Loucy (cell line): Measurements from ENCODE around the gene ODF2.
A peak's percentile ranks its signal among the peaks of the same experiment; 100 is the strongest.
"Not testable (repeated sequence)": the region's sequence is repeated elsewhere in the genome, so short reads cannot be mapped to it uniquely, and the experiment has no call there.

Experiments
- H2AFZ ChIP-seq: fragments of 200-600 bp; sonication (generic); 2 replicates; pipeline ENCODE4 v1.6.0; 2016; ENCODE audit warnings: antibody characterized with exemption, mild to moderate bottlenecking, low read length, moderate library complexity
- H3F3A ChIP-seq: fragments of 200-600 bp; 2 replicates; pipeline ENCODE4 v1.6.0; 2016; ENCODE audit warnings: antibody characterized with exemption, low read depth, mild to moderate bottlenecking
- H3K27me3 ChIP-seq: fragments of 200-600 bp; sonication (generic); 2 replicates; pipeline ENCODE4 v1.6.1; 2014; ENCODE audit warnings: low read length, mild to moderate bottlenecking; ENCODE audit not compliant: insufficient read depth, poor library complexity, severe bottlenecking
- H3K36me3 ChIP-seq: fragments of 200-600 bp; sonication (generic); 2 replicates; pipeline ENCODE4 v1.6.1; 2016; ENCODE audit warnings: low read length; ENCODE audit not compliant: insufficient read depth
- H3K4me1 ChIP-seq: fragments of 200-600 bp; sonication (generic); 2 replicates; pipeline ENCODE4 v1.5.1; 2014; ENCODE audit warnings: low read length, mild to moderate bottlenecking; ENCODE audit not compliant: insufficient read depth, poor library complexity, severe bottlenecking
- H3K4me2 ChIP-seq: fragments of 200-600 bp; sonication (generic); 2 replicates; pipeline ENCODE4 v1.6.0; 2014; ENCODE audit warnings: antibody characterized with exemption, low read length, low read depth, mild to moderate bottlenecking; ENCODE audit not compliant: poor library complexity, severe bottlenecking
- H3K4me3 ChIP-seq: fragments of 200-600 bp; sonication (generic); 2 replicates; pipeline ENCODE4 v1.5.1; 2014; ENCODE audit warnings: low read length, mild to moderate bottlenecking, mixed read lengths; ENCODE audit not compliant: poor library complexity, severe bottlenecking
- H3K79me2 ChIP-seq: fragments of 200-600 bp; sonication (generic); 2 replicates; pipeline ENCODE4 v1.6.1; 2014; ENCODE audit warnings: low read length; ENCODE audit not compliant: insufficient read depth
- H3K9ac ChIP-seq: fragments of 200-600 bp; sonication (generic); 2 replicates; pipeline ENCODE4 v1.6.0; 2014; ENCODE audit warnings: mild to moderate bottlenecking, low read depth, low read length, moderate library complexity; ENCODE audit not compliant: poor library complexity, severe bottlenecking
- H3K9me2 ChIP-seq: fragments of 200-600 bp; sonication (generic); replicated peaks from 2 replicates; pipeline ENCODE4 v1.6.1; 2016; ENCODE audit warnings: low read depth, low read length, mixed read lengths
- H3K9me3 ChIP-seq: fragments of 200-600 bp; sonication (generic); 2 replicates; pipeline ENCODE4 v1.6.1; 2014; ENCODE audit warnings: mild to moderate bottlenecking, antibody characterized with exemption, low read length, low read depth; ENCODE audit not compliant: insufficient read depth
- H4K20me1 ChIP-seq: fragments of 200-600 bp; sonication (generic); 2 replicates; pipeline ENCODE4 v1.6.0; 2014; ENCODE audit warnings: antibody characterized with exemption, low read length, mild to moderate bottlenecking; ENCODE audit not compliant: insufficient read depth, poor library complexity, severe bottlenecking
- EZH2phosphoT487 ChIP-seq: fragments of 200-600 bp; IDR thresholded peaks from 2 replicates; pipeline ENCODE4 v1.6.1; 2018; ENCODE audit warnings: antibody characterized with exemption, mild to moderate bottlenecking, moderate library complexity, borderline replicate concordance
- TF ChIP-seq, protein P1 (sequence below): fragments of 200-600 bp; sonication (generic); conservative IDR thresholded peaks from 2 replicates; pipeline ENCODE4 v1.5.1; 2014; ENCODE audit warnings: mild to moderate bottlenecking, antibody characterized with exemption, low read length

Gene ODF2

GRCh38 chr9:128504485-128505413 is 48.9 kb downstream of the ODF2 start, which contains the start of gene GLE1:
TSS of gene GLE1 (plus strand) at chr9:128504719. CDS start at chr9:128504806, 87 bp downstream.
- Histone ChIP-seq H3K27me3 (no peaks in the 10 kb centered on the region), H4K20me1 (peaks cover 5% of the 10 kb centered on the region), H3K36me3 (peaks cover 19% of the 10 kb centered on the region; the same call in 1 of the 2 replicates), H3F3A (no peaks in the 10 kb centered on the region), H3K9me2 (no peaks in the 10 kb centered on the region), H3K4me1 (peaks cover 23% of the 10 kb centered on the region), H3K4me3 (peak within 1 kb of the TSS; percentile 80), H3K9ac (peak within 1 kb of the TSS; percentile 76), H3K4me2 (peak within 1 kb of the TSS; percentile 89), H2AFZ (peak within 1 kb of the TSS; percentile 93), H3K79me2 (peaks cover 26% of the 10 kb centered on the region), H3K9me3 (no peaks in the 10 kb centered on the region)
- TF ChIP-seq, protein P1, sequence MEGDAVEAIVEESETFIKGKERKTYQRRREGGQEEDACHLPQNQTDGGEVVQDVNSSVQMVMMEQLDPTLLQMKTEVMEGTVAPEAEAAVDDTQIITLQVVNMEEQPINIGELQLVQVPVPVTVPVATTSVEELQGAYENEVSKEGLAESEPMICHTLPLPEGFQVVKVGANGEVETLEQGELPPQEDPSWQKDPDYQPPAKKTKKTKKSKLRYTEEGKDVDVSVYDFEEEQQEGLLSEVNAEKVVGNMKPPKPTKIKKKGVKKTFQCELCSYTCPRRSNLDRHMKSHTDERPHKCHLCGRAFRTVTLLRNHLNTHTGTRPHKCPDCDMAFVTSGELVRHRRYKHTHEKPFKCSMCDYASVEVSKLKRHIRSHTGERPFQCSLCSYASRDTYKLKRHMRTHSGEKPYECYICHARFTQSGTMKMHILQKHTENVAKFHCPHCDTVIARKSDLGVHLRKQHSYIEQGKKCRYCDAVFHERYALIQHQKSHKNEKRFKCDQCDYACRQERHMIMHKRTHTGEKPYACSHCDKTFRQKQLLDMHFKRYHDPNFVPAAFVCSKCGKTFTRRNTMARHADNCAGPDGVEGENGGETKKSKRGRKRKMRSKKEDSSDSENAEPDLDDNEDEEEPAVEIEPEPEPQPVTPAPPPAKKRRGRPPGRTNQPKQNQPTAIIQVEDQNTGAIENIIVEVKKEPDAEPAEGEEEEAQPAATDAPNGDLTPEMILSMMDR: no peak
- no peak for TF ChIP-seq EZH2phosphoT487

GRCh38 chr9:128505414-128505765 is 49.6 kb downstream of the ODF2 start:
- H3K9me2 ChIP-seq: no peaks in the 10 kb centered on the region
- H4K20me1 ChIP-seq: peaks cover 5% of the 10 kb centered on the region
- peaks cover 15% of the 10 kb centered on the region; the same call in 1 of the 2 replicates for H3K36me3 ChIP-seq
- H3K4me1 ChIP-seq: peaks cover 23% of the 10 kb centered on the region
- H3K79me2 ChIP-seq: peaks cover 26% of the 10 kb centered on the region
- peak overlapping the region; percentile 76 for H3K9ac ChIP-seq
- H3K4me3 ChIP-seq: peak overlapping the region; percentile 80
- H3K4me2 ChIP-seq: peak overlapping the region; percentile 89
- H3K27me3 ChIP-seq: no peaks in the 10 kb centered on the region
- no peaks in the 10 kb centered on the region for H3F3A ChIP-seq
- H2AFZ ChIP-seq: no peak overlapping the region
- TF ChIP-seq, protein P1: no peak
- TF ChIP-seq EZH2phosphoT487: no peak
- no peaks in the 10 kb centered on the region for H3K9me3 ChIP-seq

DNA sequence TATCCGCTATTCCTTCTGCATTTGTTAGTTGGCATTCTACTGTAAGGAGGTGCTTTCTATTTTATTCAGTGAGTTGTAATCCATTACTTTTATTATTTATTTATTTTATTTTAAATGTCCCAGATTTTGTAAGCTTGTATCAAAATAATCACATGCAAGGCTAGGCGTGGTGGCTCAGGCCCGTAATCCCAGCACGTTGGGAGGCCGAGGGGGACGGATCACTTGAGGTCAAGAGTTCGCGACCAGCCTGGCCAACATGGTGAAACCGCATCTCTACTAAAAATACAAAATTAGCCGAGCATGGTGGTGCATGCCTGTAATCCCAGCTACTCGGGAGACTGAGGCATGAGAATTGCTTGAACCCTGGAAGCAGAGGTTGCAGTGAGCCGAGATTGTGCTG is 50.1 kb downstream of the ODF2 start:
- peaks cover 23% of the 10 kb centered on the region for H3K4me1 ChIP-seq
- H2AFZ ChIP-seq, H3K9me3 ChIP-seq, H4K20me1 ChIP-seq, H3F3A ChIP-seq, H3K27me3 ChIP-seq, H3K9me2 ChIP-seq: not testable (repeated sequence)
- H3K36me3 ChIP-seq: peaks cover 10% of the 10 kb centered on the region; the same call in 1 of the 2 replicates
- peak overlapping the region; percentile 76 for H3K9ac ChIP-seq
- H3K4me3 ChIP-seq: peak overlapping the region; percentile 80
- H3K4me2 ChIP-seq: peak overlapping the region; percentile 89
- peaks cover 26% of the 10 kb centered on the region for H3K79me2 ChIP-seq
